Prostate gland (tissue), 2 donors: ENCODE results near the gene ATP2C1.

Experiments used
- POLR2A ChIP-seq: fragments of 450-650 bp; IDR thresholded peaks from one replicate; pipeline ENCODE4 v1.6.1; 2016; ENCODE audit warnings: antibody characterized with exemption, mild to moderate bottlenecking
- POLR2AphosphoS5 ChIP-seq: sonication (generic); formaldehyde crosslinking; IDR thresholded peaks from one replicate; pipeline ENCODE4 v1.6.1; 2017; ENCODE audit warnings: antibody characterized with exemption
- TF ChIP-seq, protein P1 (sequence below), 4 experiments: fragments of 200-600 bp in 2 of 4; fragments of 450-650 bp in 2 of 4; sonication (generic) in 2 of 4; IDR thresholded peaks; 1 replicate in 3 of 4; 2 replicates in 1 of 4; pipeline ENCODE4 v1.5.1; 2016 to 2019; ENCODE audit warnings: antibody characterized with exemption in 4 of 4, mild to moderate bottlenecking in 2 of 4, moderate library complexity in 2 of 4

DNA sequence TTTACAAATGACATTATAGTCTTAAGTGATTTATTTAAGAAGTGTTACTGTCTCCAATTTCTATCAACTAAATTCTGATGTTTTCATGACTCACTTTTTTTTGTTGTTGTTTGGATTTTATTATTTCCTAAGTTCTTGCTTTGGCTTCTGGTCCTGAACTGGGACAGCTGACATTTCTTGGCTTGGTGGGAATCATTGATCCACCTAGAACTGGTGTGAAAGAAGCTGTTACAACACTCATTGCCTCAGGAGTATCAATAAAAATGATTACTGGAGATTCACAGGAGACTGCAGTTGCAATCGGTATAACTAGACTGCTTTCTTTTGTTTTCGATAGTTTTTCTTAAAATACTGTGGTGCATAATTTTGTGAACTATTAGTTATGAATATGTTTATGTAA lies 85.2 kb downstream of the ATP2C1 start:
- TF ChIP-seq, protein P1, sequence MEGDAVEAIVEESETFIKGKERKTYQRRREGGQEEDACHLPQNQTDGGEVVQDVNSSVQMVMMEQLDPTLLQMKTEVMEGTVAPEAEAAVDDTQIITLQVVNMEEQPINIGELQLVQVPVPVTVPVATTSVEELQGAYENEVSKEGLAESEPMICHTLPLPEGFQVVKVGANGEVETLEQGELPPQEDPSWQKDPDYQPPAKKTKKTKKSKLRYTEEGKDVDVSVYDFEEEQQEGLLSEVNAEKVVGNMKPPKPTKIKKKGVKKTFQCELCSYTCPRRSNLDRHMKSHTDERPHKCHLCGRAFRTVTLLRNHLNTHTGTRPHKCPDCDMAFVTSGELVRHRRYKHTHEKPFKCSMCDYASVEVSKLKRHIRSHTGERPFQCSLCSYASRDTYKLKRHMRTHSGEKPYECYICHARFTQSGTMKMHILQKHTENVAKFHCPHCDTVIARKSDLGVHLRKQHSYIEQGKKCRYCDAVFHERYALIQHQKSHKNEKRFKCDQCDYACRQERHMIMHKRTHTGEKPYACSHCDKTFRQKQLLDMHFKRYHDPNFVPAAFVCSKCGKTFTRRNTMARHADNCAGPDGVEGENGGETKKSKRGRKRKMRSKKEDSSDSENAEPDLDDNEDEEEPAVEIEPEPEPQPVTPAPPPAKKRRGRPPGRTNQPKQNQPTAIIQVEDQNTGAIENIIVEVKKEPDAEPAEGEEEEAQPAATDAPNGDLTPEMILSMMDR (IDR thresholded peaks at IDR 0.05): no peak
- TF ChIP-seq POLR2AphosphoS5 (no peak), POLR2A (no peak)
